Naive thymus-derived CD8-positive, alpha-beta T cell (primary cell): ENCODE data around the gene HSP90B1. TPM values are rescaled to one million over a fixed set of nuclear protein-coding genes. Genes with fewer than 3 reads are reported as not detected.

ENCODE experiments used
- ATAC-seq, 2 donors: fragments of 150-1000 bp; cut with Tn5 transposase in 1 of 2; sonication (Bioruptor Pico), chemical (Tn5 transposase) in 1 of 2; 1 replicate in 1 of 2; 2 replicates in 1 of 2; pipeline ENCODE4 v1.10.0; 2021; ENCODE audit warnings: mild to moderate bottlenecking in 2 of 2, moderate library complexity in 2 of 2
- POLR2A ChIA-PET: fragments of 350-600 bp; sonication (Branson Sonifier 250); formaldehyde crosslinking; loops from one replicate; lab custom pipeline; 2021; ENCODE audit warnings: antibody characterized with exemption; lab: Charles Lee
- DNase-seq, 10 donors: peaks; one replicate each; pipeline versions ENCODE4 v3.0.0 to v3.0.0-alpha.2; 2020 to 2022
- H3K27ac Mint-ChIP-seq, 10 donors: one replicate each; pipeline ENCODE4 v1.8.0; 2020 to 2022; ENCODE audit warnings: mild to moderate bottlenecking in 10 of 10, mixed read lengths in 10 of 10, moderate library complexity in 4 of 10, inconsistent platforms in 1 of 10
- H3K27me3 Mint-ChIP-seq, 5 donors: one replicate each; pipeline ENCODE4 v1.8.0; 2021 to 2022; ENCODE audit warnings: mixed read lengths in 5 of 5
- H3K36me3 Mint-ChIP-seq, 3 donors: one replicate each; pipeline ENCODE4 v1.8.0; 2020 to 2022; ENCODE audit warnings: mixed read lengths in 3 of 3, mild to moderate bottlenecking in 2 of 3, inconsistent platforms in 1 of 3
- H3K4me1 Mint-ChIP-seq, 4 donors: one replicate each; pipeline ENCODE4 v1.8.0; 2021 to 2022; ENCODE audit warnings: mixed read lengths in 4 of 4
- H3K4me3 Mint-ChIP-seq, 10 donors: one replicate each; pipeline ENCODE4 v1.8.0; 2020 to 2022; ENCODE audit warnings: mild to moderate bottlenecking in 10 of 10, mixed read lengths in 10 of 10, moderate library complexity in 6 of 10, inconsistent platforms in 1 of 10
- H3K9me3 Mint-ChIP-seq, 9 donors: one replicate each; pipeline ENCODE4 v1.8.0; 2020 to 2022; ENCODE audit warnings: mixed read lengths in 9 of 9, mild to moderate bottlenecking in 3 of 9, inconsistent platforms in 1 of 9, moderate library complexity in 1 of 9
- polyA plus RNA-seq, 3 donors: library from polyadenylated mRNA; unstranded; fragments of 300-500 nt; fragmentation: Illumina TruSeq; gene quantifications; one replicate each; pipeline ENCODE4 v1.2.3, GENCODE V29; 2021
- total RNA-seq, 8 experiments: library from RNA in 2 of 8; stranded (reverse) in 2 of 8; gene quantifications; one replicate each; pipeline ENCODE4 v1.2.3 and lab custom pipeline; 2021 to 2026

The HSP90B1 gene
- total and polyA plus RNA-seq, 5 experiments from 2014 or later: 174 to 297 (median 223) TPM

- H3K36me3 Mint-ChIP-seq: peaks cover 0 to 10% (median 2%) of the 10 kb centered on the region in 3 donors
- peak overlapping the region; percentile 98 to 100 (median 99) for H3K4me3 Mint-ChIP-seq
- POLR2A ChIA-PET: interaction anchor here (1.7 to 7.6 kb wide), 3 partner anchors 9 to 28 kb away, joined by 3 to 204 read pairs (median 72); partner anchors contain the start of genes HSP90B1 and TDG
- no peaks in the 10 kb centered on the region for H3K27me3 Mint-ChIP-seq
- DNase-seq (no peak), ATAC-seq (no peak)
- no peaks in the 10 kb centered on the region for H3K9me3 Mint-ChIP-seq
- H3K27ac Mint-ChIP-seq: peak overlapping the region; percentile 95 to 100 (median 98)
- H3K4me1 Mint-ChIP-seq: peaks cover 13 to 45% (median 39%) of the 10 kb centered on the region in 4 donors
Observed at GRCh38 chr12:103957865-103958388, 27.7 kb downstream of the HSP90B1 start.

DNA sequence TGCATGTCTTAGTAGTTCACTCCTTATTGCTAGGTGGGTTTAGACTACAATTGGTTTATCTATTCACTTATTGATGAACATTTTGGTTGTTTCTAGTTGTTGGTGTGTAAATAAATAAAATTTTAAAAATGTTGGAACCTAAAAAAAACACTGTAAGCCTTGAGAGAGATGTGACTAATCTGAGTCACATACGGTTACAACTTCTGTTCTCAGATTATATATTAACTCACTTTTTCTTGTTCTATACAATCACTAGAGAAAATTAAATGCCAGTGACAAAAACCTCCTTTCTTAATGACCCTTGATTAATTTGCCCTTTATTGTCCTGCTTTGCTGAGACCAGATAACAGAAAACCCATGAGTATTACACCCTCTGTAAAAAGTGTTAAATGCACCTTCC lies 28.4 kb downstream of the HSP90B1 start:
- H3K27ac Mint-ChIP-seq: peak overlapping the region in 9 of 10 donors; percentile 14 to 79 (median 52)
- DNase-seq (no peak), ATAC-seq (no peak)
- no peaks in the 10 kb centered on the region for H3K27me3 Mint-ChIP-seq
- POLR2A ChIA-PET: interaction anchor here (1.7 to 4.6 kb wide), 2 partner anchors 11 to 29 kb away, joined by 3 to 72 read pairs; partner anchors contain the start of gene HSP90B1
- peaks cover 0 to 5% (median 2%) of the 10 kb centered on the region in 3 donors for H3K36me3 Mint-ChIP-seq
- H3K9me3 Mint-ChIP-seq: no peaks in the 10 kb centered on the region
- peaks cover 13 to 43% (median 35%) of the 10 kb centered on the region in 4 donors for H3K4me1 Mint-ChIP-seq
- peak overlapping the region in 6 of 10 donors; percentile 13 to 72 (median 58) for H3K4me3 Mint-ChIP-seq

- DNase-seq (no peak), ATAC-seq (no peak)
- POLR2A ChIA-PET: no interaction called here
- Mint-ChIP-seq H3K4me1 (peaks cover 15 to 39% (median 34%) of the 10 kb centered on the region in 4 donors), H3K27me3 (no peaks in the 10 kb centered on the region), H3K36me3 (no peaks in the 10 kb centered on the region), H3K4me3 (no peak overlapping the region), H3K9me3 (no peaks in the 10 kb centered on the region), H3K27ac (no peak overlapping the region)
Observed at GRCh38 chr12:103960616-103961227, 30.5 kb downstream of the HSP90B1 start.

DNA sequence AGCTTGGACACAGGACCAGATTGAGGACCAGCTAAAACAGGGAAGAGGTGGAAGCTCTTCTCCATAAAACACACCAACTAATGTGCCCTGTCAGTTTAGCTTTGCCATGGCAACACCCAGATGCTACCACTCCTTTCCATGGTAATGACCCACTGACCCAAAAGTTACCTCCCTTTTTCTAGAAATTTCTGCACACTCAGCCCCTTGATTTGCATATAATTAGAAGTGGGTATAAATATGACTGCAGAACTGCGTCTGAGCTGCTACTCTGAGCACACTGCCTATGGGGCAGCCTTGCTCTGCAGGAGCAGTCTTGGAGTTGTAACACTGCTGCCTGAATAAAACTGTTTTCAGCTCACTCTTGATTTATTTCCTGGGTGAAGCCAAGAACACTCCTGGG lies 32.3 kb downstream of the HSP90B1 start:
- Mint-ChIP-seq H3K36me3 (no peaks in the 10 kb centered on the region), H3K4me1 (peaks cover 13 to 39% (median 34%) of the 10 kb centered on the region in 4 donors), H3K27me3 (no peaks in the 10 kb centered on the region), H3K9me3 (no peaks in the 10 kb centered on the region), H3K4me3 (no peak overlapping the region), H3K27ac (peak overlapping the region in 7 of 10 donors; percentile 21 to 67 (median 62))
- POLR2A ChIA-PET: interaction anchor here (5.8 kb wide), 1 partner anchor 33 kb away, joined by 141 read pairs; the partner anchor contains the start of gene HSP90B1
- DNase-seq: no peak
- no peak for ATAC-seq

GRCh38 chr12:103964805-103965204 lies 34.6 kb downstream of the HSP90B1 start:
- Mint-ChIP-seq H3K4me1 (peaks cover 24 to 61% (median 53%) of the 10 kb centered on the region in 4 donors), H3K27me3 (no peaks in the 10 kb centered on the region), H3K9me3 (no peaks in the 10 kb centered on the region), H3K27ac (peak overlapping the region; percentile 93 to 99 (median 99)), H3K4me3 (peak overlapping the region; percentile 96 to 99 (median 98)), H3K36me3 (peaks cover 0 to 13% (median 0%) of the 10 kb centered on the region in 3 donors)
- POLR2A ChIA-PET: interaction anchor here (0.5 to 6.2 kb wide), 8 partner anchors 9 to 148 kb away, joined by 3 to 204 read pairs (median 12); partner anchors contain the start of genes HCFC2, HSP90B1 and NT5DC3
- DNase-seq (no peak), ATAC-seq (no peak)

DNA sequence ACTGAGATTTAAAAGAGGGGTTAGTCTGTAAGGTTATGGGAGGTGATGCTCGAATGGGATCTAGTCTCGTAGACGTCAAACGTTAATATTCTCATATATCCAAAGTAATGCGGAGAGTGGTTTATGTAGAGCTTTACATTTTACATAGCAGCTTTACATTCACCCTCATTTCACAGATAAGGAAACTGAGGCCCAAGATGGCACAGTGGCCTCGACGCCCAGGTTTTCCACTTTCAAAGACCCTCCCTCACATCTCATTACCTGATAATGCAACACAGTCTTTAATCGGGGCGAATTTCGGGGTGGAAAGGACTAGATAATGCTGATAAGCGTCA lies 35.0 kb downstream of the HSP90B1 start:
- ATAC-seq (no peak), DNase-seq (peak in 2 of 10 donors; percentile 8 to 9)
- Mint-ChIP-seq H3K27me3 (no peaks in the 10 kb centered on the region), H3K4me1 (peaks cover 24 to 64% (median 58%) of the 10 kb centered on the region in 4 donors), H3K9me3 (no peaks in the 10 kb centered on the region), H3K27ac (peak overlapping the region; percentile 93 to 99 (median 99)), H3K36me3 (peaks cover 0 to 14% (median 0%) of the 10 kb centered on the region in 3 donors), H3K4me3 (peak overlapping the region; percentile 96 to 99 (median 98))
- POLR2A ChIA-PET: interaction anchor here (0.5 to 6.2 kb wide), 17 partner anchors 8 to 1366 kb away, joined by 3 to 204 read pairs (median 6); partner anchors contain the start of genes HCFC2, HSP90B1, NFYB and NT5DC3

GRCh38 chr12:103965590-103966504 lies 35.6 kb downstream of the HSP90B1 start, which contains the start of gene TDG:
TSS of gene TDG (plus strand) at chr12:103965872. CDS start at chr12:103966038, 166 bp downstream.
- DNase-seq (peak; percentile 86 to 99 (median 97)), ATAC-seq (peak; percentile 93 to 94)
- Mint-ChIP-seq H3K4me3 (peak within 1 kb of the TSS; percentile 96 to 99 (median 98)), H3K27ac (peak within 1 kb of the TSS; percentile 93 to 99 (median 99)), H3K9me3 (no peaks in the 10 kb centered on the region), H3K27me3 (no peaks in the 10 kb centered on the region), H3K4me1 (peaks cover 24 to 64% (median 60%) of the 10 kb centered on the region in 4 donors), H3K36me3 (peaks cover 0 to 16% (median 0%) of the 10 kb centered on the region in 3 donors)
- POLR2A ChIA-PET: interaction anchor here (0.6 to 6.2 kb wide), 19 partner anchors 8 to 1365 kb away, joined by 3 to 204 read pairs (median 4); partner anchors contain the start of genes HCFC2, HSP90B1, NFYB and NT5DC3

- H3K27ac Mint-ChIP-seq: peak overlapping the region; percentile 93 to 99 (median 99)
- peaks cover 0 to 20% (median 0%) of the 10 kb centered on the region in 3 donors for H3K36me3 Mint-ChIP-seq
Observed at GRCh38 chr12:103966736-103967135, 36.5 kb downstream of the HSP90B1 start.

GRCh38 chr12:103969391-103969790 lies 39.2 kb downstream of the HSP90B1 start:
- H3K36me3 Mint-ChIP-seq: peaks cover 0 to 38% (median 0%) of the 10 kb centered on the region in 3 donors
- POLR2A ChIA-PET: interaction anchor here (0.7 to 6.2 kb wide), 2 partner anchors 15 to 39 kb away, joined by 3 to 204 read pairs; partner anchors contain the start of gene HSP90B1

More at GRCh38 chr12:103966736-103967135, 36.5 kb downstream of the HSP90B1 start:
- H3K4me3 Mint-ChIP-seq: peak overlapping the region; percentile 96 to 99 (median 98)
- POLR2A ChIA-PET: interaction anchor here (0.7 to 6.2 kb wide), 10 partner anchors 12 to 171 kb away, joined by 4 to 204 read pairs (median 14); partner anchors contain the start of genes HCFC2, HSP90B1 and NFYB
- peaks cover 27 to 71% (median 68%) of the 10 kb centered on the region in 4 donors for H3K4me1 Mint-ChIP-seq
- no peaks in the 10 kb centered on the region for H3K9me3 Mint-ChIP-seq
- DNase-seq (no peak), ATAC-seq (no peak)
- H3K27me3 Mint-ChIP-seq: no peaks in the 10 kb centered on the region

DNA sequence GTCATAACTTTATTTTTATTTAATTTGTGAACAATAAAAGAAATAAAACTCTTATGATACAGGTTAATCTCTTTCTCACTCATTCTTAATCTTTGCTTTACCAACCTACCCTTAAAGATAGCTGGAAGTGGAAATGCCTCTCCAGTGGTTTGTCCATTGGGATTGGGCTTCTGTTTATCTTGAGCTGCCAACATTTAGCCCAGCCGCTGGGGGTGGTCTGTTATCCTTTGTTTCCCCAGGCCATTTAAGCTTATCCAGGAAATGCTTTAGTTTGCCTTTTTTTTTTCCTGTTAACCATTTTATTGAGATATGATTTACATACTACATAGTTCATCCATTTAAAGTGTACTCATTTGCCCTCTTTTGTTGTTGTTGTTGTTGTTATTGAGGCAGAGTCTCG lies 43.7 kb downstream of the HSP90B1 start:
- ATAC-seq (no peak), DNase-seq (no peak)
- POLR2A ChIA-PET: interaction anchor here (1.0 to 1.4 kb wide), 2 partner anchors 8 to 46 kb away, joined by 4 to 7 read pairs; partner anchors contain the start of gene TDG
- Mint-ChIP-seq H3K36me3 (peaks cover 0 to 66% (median 0%) of the 10 kb centered on the region in 3 donors), H3K9me3 (no peaks in the 10 kb centered on the region), H3K4me3 (no peak overlapping the region), H3K27me3 (no peaks in the 10 kb centered on the region), H3K4me1 (peaks cover 27 to 66% (median 57%) of the 10 kb centered on the region in 4 donors), H3K27ac (peak overlapping the region in 3 of 10 donors; percentile 9 to 76 (median 35))

More at GRCh38 chr12:103969391-103969790, 39.2 kb downstream of the HSP90B1 start:
- H3K9me3 Mint-ChIP-seq: no peaks in the 10 kb centered on the region
- H3K4me1 Mint-ChIP-seq: peaks cover 36 to 85% (median 76%) of the 10 kb centered on the region in 4 donors
- ATAC-seq (no peak), DNase-seq (no peak)
- H3K4me3 Mint-ChIP-seq: peak overlapping the region in 4 of 10 donors; percentile 2 to 37 (median 10)
- H3K27me3 Mint-ChIP-seq: no peaks in the 10 kb centered on the region
- peak overlapping the region in 4 of 10 donors; percentile 15 to 56 (median 35) for H3K27ac Mint-ChIP-seq

GRCh38 chr12:103975368-103975767 lies 45.2 kb downstream of the HSP90B1 start:
- Mint-ChIP-seq H3K4me1 (peaks cover 23 to 53% (median 42%) of the 10 kb centered on the region in 4 donors), H3K4me3 (peak overlapping the region in 1 of 10 donors; percentile 6), H3K27ac (peak overlapping the region in 2 of 10 donors; percentile 39 to 65), H3K27me3 (no peaks in the 10 kb centered on the region), H3K9me3 (no peaks in the 10 kb centered on the region), H3K36me3 (peaks cover 0 to 74% (median 3%) of the 10 kb centered on the region in 3 donors)
- DNase-seq (no peak), ATAC-seq (no peak)
- POLR2A ChIA-PET: no interaction called here
